ENCODE measurements around the gene DNAJC6.

Gene DNAJC6

GRCh38 chr1:65308781-65309303 is 501 bp upstream of the DNAJC6 start:
- Histone ChIP-seq H3K9me3 (ENCODE audit: severe bottlenecking) (no peaks in the 10 kb centered on the region), H3K27me3 (ENCODE audit: insufficient read depth, low read depth, severe bottlenecking) (no peaks in the 10 kb centered on the region), H3K4me3 (ENCODE audit: low read depth, low read length) (peak overlapping the region; percentile 96), H3K27ac (peak overlapping the region; percentile 90), H3K36me3 (no peaks in the 10 kb centered on the region)
- DNase-seq: no peak
- no peak for TF ChIP-seq CTCF (IDR thresholded peaks at IDR 0.05; ENCODE audit: low read depth, low read length)

GRCh38 chr1:65310078-65310587 is 790 bp downstream of the DNAJC6 start:
- no peaks in the 10 kb centered on the region for H3K36me3 ChIP-seq
- peak overlapping the region; percentile 96 for H3K4me3 ChIP-seq (ENCODE audit: low read depth, low read length)
- no peaks in the 10 kb centered on the region for H3K9me3 ChIP-seq (ENCODE audit: severe bottlenecking)
- peak; percentile 92 for DNase-seq
- H3K27me3 ChIP-seq (ENCODE audit: insufficient read depth, low read depth, severe bottlenecking): no peaks in the 10 kb centered on the region
- H3K27ac ChIP-seq: peak overlapping the region; percentile 90
- TF ChIP-seq CTCF (IDR thresholded peaks at IDR 0.05; ENCODE audit: low read depth, low read length): no peak

- TF ChIP-seq CTCF (IDR thresholded peaks at IDR 0.05; ENCODE audit: low read depth, low read length): peak; percentile 29; the same call in 1 of the 2 replicates
- Histone ChIP-seq H3K36me3 (no peaks in the 10 kb centered on the region), H3K9me3 (ENCODE audit: severe bottlenecking) (no peaks in the 10 kb centered on the region), H3K27me3 (ENCODE audit: insufficient read depth, low read depth, severe bottlenecking) (no peaks in the 10 kb centered on the region), H3K4me3 (ENCODE audit: low read depth, low read length) (no peak overlapping the region), H3K27ac (no peak overlapping the region)
- DNase-seq: no peak
Measured at GRCh38 chr1:65311760-65312159, 2.4 kb downstream of the DNAJC6 start.

GRCh38 chr1:65316233-65316632 is 6.9 kb downstream of the DNAJC6 start:
- Histone ChIP-seq H3K36me3 (no peaks in the 10 kb centered on the region), H3K27ac (no peak overlapping the region), H3K9me3 (ENCODE audit: severe bottlenecking) (no peaks in the 10 kb centered on the region), H3K4me3 (ENCODE audit: low read depth, low read length) (no peak overlapping the region), H3K27me3 (ENCODE audit: insufficient read depth, low read depth, severe bottlenecking) (no peaks in the 10 kb centered on the region)
- DNase-seq: no peak
- TF ChIP-seq CTCF (IDR thresholded peaks at IDR 0.05; ENCODE audit: low read depth, low read length): no peak

DNA sequence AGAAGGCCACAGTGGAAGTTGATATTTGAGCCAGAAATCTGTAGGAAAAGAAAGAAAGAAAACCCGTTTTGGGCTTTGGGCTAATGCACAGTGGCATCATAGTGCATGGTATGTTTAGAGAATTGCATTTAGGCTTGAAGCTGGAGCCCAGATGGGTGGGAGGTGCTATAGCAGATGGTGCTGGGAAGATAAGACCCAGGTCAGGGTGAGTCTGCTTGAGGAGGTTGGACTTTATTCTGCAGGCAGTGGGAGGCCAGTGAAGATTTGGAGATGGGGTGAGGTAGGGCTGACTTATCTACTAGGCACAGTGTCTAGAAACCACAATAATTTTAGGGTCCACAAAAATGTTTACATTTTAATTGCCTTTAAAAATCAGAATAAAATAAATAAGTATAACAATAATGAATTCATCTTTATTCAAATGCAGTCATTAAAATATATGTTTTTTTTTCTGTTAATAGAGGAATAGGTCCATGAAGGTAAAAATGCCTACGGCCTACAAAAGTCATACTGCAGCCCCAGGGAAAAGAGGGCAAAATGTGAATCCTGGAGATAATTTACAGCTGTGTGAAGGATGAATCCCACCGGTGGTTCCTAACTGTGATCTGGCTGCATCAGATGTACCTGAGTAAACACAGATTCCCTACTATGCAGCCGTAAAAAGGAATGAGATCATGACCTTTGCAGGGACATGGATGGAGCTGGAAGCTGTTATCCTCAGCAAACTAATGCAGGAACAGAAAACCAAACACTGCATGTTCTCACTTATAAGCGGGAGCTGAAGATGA is 8.7 kb downstream of the DNAJC6 start:
- Histone ChIP-seq H3K36me3 (no peaks in the 10 kb centered on the region), H3K4me3 (ENCODE audit: low read depth, low read length) (no peak overlapping the region), H3K27me3 (ENCODE audit: insufficient read depth, low read depth, severe bottlenecking) (no peaks in the 10 kb centered on the region), H3K9me3 (ENCODE audit: severe bottlenecking) (no peaks in the 10 kb centered on the region), H3K27ac (peak overlapping the region; percentile 20)
- DNase-seq: peak; percentile 84
- no peak for TF ChIP-seq CTCF (IDR thresholded peaks at IDR 0.05; ENCODE audit: low read depth, low read length)
